T47D (cell line): ENCODE measurements around the gene PLXDC2.

ENCODE experiments used
- DNase-seq, 2 experiments: peaks; one replicate each; pipeline versions ENCODE4 v3.0.0 to v3.0.0-alpha.2; 2011 to 2012; ENCODE audit warnings: low read depth in 1 of 2, low spot score in 1 of 2
- JUND ChIP-seq: IDR thresholded peaks from 2 replicates; pipeline ENCODE4 v1.6.1; 2012; ENCODE audit warnings: low read depth
- in situ Hi-C: cut with HindIII; loops from 2 replicates; pipeline ENCODE4 v1.10.0; 2016; ENCODE audit warnings: low sequenced_read_pairs, low pct_unique_long_range_greater_than_20kb

The PLXDC2 gene

DNA sequence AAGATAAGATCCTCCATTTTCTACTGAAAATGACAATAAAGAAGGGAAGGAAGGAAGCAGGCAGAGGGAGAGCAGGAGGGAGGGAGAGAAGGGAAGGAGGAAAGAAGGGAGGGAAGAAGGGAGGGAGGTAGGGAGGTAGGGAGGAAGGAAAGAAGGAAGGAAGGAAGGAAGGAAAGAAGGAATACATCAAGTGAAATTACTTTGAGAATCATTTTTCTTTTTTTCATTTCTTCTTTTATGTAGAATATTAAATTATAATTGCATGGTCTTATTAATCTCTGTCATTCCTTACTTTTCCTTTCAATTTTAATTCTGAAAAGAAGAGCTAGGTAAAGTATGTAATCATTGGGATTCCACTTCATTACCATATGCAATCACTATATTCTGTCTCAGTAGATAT, 97.8 kb downstream of the PLXDC2 start:
- in situ Hi-C loops: no loop called here
- no peak for TF ChIP-seq JUND
- no peak for DNase-seq

DNA sequence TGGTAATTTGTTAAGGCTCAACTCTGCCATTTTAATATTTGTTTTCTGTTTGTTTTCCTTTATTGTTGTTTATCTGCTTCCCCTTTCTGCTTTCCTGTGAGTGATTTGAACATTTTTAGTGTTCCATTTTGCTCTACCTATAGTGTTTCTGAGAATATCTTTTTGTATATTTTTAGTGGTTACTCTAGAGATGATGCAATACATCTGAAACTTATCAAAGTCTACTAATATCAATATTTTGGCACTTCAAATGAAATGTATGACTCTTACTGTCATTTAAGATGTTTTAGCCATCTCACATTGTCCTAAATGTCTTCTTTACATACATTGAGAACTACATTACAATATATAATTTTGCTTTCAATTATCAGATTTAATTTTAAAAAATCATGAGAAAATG, 98.9 kb downstream of the PLXDC2 start:
- in situ Hi-C loops: no loop called here
- no peak for DNase-seq
- no peak for TF ChIP-seq JUND

DNA sequence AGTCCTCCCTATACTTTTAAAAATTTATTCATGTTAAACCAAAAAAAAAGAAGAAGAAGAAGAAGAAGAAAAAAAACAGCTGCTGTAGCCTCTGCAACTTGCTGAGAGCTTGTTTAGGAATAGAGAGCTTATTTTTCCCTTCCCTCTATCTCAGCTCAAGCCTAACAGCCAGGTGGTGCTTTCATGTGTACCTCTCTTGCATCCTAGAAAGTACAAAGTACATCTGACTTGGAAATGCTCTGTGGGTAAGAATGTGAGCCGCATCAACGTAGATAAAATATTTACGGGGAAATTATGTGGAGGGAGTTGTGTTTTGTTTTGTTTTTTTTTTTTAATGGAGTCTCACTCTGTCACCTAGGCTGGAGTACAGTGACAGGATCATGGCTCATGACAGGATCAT, 99.6 kb downstream of the PLXDC2 start:
- in situ Hi-C loops: no loop called here
- TF ChIP-seq JUND: no peak

DNA sequence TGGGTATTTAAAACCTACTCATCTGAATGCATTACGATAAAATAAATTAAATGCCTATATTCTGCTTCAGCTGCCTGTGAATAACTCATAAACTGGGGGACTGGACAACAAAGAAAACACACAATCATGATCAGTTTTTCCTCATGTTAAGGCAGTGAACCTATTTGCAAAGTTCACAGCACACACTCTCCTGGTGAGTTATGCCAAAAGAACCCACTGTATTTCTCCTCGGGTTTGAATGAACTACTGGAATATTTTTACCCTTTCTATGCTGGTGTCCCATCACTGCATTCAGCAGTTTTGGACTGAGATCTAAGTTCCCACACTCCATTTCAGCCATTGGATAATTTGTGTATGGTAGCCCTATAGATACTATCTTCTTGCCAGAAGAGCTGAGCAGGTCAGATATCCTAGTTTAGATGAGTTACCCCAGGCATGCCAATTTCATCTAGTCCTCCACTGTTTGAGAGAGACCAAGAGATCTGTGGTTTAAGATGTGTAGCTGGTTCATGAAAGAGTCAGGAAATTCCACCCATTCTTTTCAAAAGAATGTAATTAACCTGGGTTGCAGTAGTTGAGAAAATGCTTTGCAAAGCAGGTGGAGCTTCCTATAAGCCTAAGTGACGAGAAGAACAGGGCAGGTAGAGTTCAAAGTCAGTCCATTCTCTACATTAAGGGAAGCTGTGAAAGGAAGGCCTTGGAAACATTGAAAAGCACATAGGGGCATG, 101.7 kb downstream of the PLXDC2 start:
- in situ Hi-C loops: no loop called here
- peak in 1 of 2 experiments; percentile 15 for DNase-seq
- no peak for TF ChIP-seq JUND

More for the DNA sequence above, 99.6 kb downstream of the PLXDC2 start:
- DNase-seq: no peak

DNA sequence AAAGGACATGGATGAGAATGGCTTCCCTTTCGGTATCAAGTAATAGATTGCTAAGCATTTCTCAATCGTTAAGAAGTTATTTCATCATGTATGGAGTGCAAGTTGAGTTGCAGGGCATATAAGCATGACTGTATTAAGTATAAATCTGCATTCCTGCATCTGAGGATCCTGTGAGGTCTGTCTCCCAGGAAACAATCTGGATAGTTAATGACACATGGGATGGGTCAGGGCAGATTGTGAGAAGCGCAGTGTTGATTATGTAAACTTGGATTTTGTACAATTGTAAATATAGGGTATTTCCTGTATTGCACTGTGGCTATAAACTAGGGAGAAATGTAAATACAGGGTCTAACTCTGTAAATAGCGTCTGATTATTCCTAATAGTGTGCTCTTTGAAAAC, 102.6 kb downstream of the PLXDC2 start:
- no peak for TF ChIP-seq JUND
- DNase-seq: no peak
- in situ Hi-C loops: no loop called here

DNA sequence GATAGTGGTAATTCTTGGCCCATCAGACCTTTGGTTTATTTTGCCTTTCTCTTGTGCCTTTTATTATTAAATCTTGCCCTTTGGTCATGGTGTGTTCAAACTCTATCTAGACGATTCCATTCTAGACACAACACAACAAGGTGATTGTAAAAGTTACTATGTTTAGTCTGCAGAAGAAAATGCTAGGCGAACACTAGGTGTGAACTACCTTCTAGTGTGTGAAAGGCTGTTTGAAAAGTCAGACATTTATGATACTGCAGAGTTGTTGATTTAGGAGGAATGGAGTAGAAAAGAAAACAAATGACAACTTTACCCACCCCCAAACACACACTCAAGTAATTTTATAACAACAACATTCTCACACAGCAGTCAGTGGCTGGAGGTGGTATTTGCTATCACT, 103.4 kb downstream of the PLXDC2 start:
- no peak for TF ChIP-seq JUND
- DNase-seq: no peak
- in situ Hi-C loops: no loop called here

DNA sequence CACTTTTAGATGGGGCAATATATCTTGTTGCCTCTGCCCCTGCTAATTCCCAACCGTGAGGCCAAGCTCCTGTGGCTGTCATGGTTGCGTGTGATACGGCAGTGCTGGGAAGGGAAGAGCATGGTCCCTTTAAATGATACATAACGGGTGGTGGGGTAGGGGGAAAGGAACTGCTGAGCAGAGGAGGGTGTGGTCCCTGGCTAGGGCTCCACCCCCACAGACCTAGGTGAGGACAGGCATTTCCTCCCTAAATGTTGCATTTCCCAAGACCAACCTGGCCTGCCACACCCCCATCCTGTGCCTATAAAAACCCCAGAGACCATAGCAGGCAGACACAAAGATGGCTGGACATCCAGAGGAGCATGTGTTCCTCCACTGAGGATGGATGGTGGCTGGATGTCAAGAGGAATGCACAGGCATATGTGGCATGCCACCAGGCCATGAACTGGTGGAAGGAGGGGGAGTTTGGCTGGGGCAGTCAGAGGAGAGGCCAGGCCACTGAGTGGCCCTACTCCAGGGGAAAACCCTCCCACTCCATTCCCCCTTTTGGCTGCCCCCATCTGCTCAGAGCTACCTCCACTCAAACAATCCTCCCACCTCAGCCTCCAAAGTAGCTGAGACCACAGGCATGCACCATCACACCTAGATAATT, 104.0 kb downstream of the PLXDC2 start:
- in situ Hi-C loops: no loop called here
- no peak for DNase-seq

DNA sequence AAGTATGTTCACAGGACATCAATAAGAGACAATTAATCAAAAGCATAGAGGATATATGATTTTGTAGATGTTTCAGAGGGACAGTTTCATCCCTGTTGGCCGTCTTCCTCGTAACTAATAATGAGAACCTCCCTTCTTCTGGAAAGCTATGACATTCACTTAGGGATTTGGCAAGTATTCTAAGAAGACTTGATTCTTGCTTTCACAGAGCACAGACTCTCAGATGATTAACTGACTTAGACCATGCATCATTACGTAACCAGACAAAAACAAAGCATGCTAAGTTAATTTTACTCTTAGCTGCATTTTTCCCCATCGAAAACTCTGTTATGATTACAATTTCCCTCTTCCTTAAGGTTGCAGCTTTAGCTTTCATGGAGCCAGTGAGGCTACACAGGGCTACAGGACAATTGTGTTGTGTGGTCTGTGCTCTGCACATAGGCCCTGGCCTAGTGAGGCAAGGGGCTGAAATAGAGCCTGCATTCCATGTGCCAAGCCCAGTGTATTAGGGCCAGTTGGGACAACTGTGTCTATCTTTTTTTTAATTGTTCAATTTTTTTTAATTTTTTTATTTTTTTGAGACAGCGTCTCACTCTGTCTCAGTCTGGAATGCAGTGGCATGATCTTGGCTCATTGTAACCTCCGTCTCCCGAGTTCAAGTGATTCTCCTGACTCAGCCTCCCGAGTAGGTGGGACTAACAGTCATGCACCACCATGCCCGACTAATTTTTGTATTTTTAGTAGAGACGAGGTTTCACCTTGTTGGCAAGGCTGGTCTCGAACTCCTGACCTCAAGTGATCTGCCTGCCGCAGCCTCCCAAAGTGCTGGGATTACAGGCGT, 105.3 kb downstream of the PLXDC2 start:
- in situ Hi-C loops: no loop called here
- no peak for TF ChIP-seq JUND
- DNase-seq: no peak

More for the DNA sequence above, 104.0 kb downstream of the PLXDC2 start:
- no peak for TF ChIP-seq JUND

DNA sequence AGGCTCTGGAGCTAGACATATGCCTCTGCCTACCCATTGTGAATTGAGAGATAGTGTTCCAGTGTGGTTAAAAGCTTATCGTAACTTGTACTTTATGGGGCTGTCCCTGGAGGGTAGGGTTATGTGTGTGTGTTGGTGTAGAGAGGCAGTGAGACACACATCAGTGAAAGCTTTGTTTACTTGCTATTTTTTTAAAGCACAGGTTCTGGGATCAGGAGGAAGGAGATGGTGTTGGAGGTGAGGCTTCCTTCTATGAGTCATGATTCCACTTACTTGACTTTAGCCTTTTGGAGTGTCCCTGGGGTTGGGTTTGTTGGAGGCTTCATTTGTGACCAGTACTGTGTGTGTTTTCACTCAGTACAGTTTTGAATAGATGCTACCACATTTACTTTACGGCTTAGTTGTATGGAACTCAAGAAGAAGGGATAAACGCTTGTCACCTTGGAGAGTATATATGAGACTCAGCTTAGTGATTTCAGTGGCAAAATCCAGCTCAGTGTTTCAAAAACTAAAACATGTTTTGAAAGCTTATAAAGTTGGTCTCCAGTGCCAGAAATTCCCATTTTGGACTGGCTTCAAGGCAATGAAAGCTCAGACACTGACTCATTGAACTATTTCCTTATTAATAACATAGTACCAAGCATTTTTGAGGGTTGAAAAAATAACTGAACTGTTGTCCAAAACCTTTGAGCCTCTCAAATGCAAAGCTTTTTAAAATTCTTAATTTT, 106.2 kb downstream of the PLXDC2 start:
- no peak for DNase-seq
- no peak for TF ChIP-seq JUND
- in situ Hi-C loops: no loop called here

DNA sequence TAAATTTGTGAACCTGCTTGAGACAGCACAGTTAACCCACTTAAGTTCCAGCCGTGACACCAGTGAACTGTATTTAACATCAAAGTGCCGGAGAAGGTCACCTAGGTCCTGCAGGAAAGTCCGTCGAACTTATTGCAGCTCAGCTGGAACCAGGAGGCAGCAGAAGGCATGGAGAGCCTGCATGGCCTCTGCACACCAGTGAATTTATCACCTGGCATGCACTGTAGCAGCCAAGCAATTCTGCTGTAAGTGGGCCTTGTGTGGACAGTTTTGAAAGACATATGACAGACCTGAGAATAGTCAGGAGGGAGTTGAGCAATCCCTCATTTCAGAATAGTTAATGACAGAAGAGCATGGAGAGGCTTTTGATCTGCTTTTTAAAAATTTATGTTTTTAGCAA, 108.8 kb downstream of the PLXDC2 start:
- no peak for TF ChIP-seq JUND
- DNase-seq: no peak
- in situ Hi-C loops: no loop called here

DNA sequence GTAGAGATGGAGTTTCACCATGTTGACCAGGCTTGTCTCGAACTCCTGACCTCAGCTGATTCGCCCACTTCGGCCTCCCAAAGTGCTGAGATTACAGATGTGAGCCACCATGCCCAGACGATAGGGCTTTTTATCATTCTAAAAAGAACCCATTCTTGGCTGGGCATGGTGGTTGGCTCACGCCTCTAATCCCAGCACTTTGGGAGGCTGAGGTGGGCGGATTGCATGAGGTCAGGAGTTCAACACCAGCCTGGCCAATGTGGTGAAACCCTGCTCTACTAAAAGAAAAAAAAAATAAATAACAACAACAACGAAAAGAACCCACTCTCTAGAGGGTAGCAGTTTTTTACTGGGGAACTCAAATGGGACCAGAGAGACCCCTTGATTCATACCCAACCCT, 112.7 kb downstream of the PLXDC2 start:
- DNase-seq: no peak
- in situ Hi-C loops: no loop called here
- TF ChIP-seq JUND: no peak

DNA sequence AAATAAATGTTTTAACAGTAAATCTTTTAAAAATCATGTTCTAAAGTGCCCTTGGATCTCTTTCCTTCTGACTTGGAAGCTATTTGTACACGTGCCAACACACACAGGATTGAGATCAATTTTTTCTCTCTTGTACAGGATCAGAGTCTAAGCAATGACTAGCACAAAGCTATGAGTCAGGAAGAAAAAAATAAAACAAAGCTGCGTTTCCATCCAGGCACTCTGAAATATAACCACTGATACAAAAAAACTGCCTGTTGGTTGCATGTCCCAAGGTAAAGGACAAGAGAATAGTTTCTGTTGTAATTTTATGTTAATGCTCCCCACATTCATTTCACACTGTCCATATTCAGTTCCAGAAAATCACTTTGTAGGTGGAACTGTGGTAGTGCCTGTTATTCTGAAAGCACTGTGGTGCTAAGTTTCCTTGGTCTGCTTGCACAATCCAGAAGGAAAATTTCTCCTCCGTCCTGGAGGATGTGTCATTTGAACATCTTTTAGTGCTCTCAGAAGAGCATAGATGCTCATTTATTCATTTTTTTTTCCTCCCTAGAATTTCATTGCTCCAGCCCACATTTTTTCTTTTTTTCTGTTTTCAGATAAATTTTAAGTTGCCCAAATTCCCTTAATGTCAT, 113.4 kb downstream of the PLXDC2 start:
- TF ChIP-seq JUND: no peak
- no peak for DNase-seq
- in situ Hi-C loops: no loop called here
